Measurements from ENCODE around the gene LRRC71. TPM values are rescaled to one million over a fixed set of nuclear protein-coding genes. Genes with fewer than 3 reads are reported as not detected.

The LRRC71 gene
- total and polyA plus RNA-seq, 10 of the 15 experiments (the other 5 are each of a cell fraction or from before 2014, with no cell fraction given) = not detected

GRCh38 chr1:156914440-156914856 lies 6.0 kb upstream of the LRRC71 start (continued):
- no peak for TF ChIP-seq HCFC1 (IDR thresholded peaks at IDR 0.05; ENCODE audit: low read length)

GRCh38 chr1:156921053-156921529 lies 659 bp downstream of the LRRC71 start:
- no peaks in the 10 kb centered on the region for H3K9me3 ChIP-seq (replicated peaks; ENCODE audit: control insufficient read depth, insufficient read depth, low read length)
- H3K4me3 ChIP-seq = no peak overlapping the region
- SMC1A ChIA-PET (ENCODE audit: uncharacterized antibody, unreplicated experiment) = interaction anchor here (0.7 kb wide), 1 partner anchor 551 kb away, joined by 4 read pairs; no protein-coding TSS in a partner anchor
- in situ Hi-C loops (cut with MboI) = no loop called here
- ATAC-seq (no peak), FAIRE-seq (no peak), DNase-seq (ENCODE audit: low read depth, low spot score) (no peak)
- TF ChIP-seq SRF (IDR thresholded peaks at IDR 0.05; ENCODE audit: low read depth in 2 of 2, low read length in 2 of 2) (no peak), MYB (IDR thresholded peaks at IDR 0.05; ENCODE audit: borderline replicate concordance, low read depth, low read length) (no peak), ASH2L (IDR thresholded peaks at IDR 0.05; ENCODE audit: borderline replicate concordance, low read depth) (no peak), NR2F1 (conservative IDR thresholded peaks at IDR 0.05) (no peak), EGR1 (IDR thresholded peaks at IDR 0.05; ENCODE audit: borderline replicate concordance in 1 of 2, low read depth in 2 of 2, low read length in 2 of 2) (no peak), RUNX3 (IDR thresholded peaks at IDR 0.05; ENCODE audit: low read length) (no peak), ZNF274 (IDR thresholded peaks at IDR 0.05; ENCODE audit: insufficient read depth, insufficient read length) (no peak), TAF1 (IDR thresholded peaks at IDR 0.05; ENCODE audit: borderline replicate concordance, low read depth, low read length) (no peak), KAT2A (conservative IDR thresholded peaks at IDR 0.05; ENCODE audit: control insufficient read depth, low read depth, low read length) (no peak), SMAD1 (IDR thresholded peaks at IDR 0.05; ENCODE audit: low read depth, partially characterized antibody) (no peak), POLR2AphosphoS2 (IDR thresholded peaks at IDR 0.05; ENCODE audit: low read depth, low read length) (no peak), YY1 (IDR thresholded peaks at IDR 0.05; ENCODE audit: low read depth, low read length) (no peak), EP300 (IDR thresholded peaks at IDR 0.05; ENCODE audit: borderline replicate concordance in 1 of 2, control insufficient read depth in 1 of 2, low read depth in 2 of 2, low read length in 2 of 2) (no peak)
- H2AFZ ChIP-seq (ENCODE audit: control insufficient read depth, low read depth, low read length) = no peak overlapping the region
- no TSS peak for BruUV-seq (replicated peaks)
- WGBS (ENCODE audit: insufficient coverage, insufficient replicate concordance, low lambda C conversion rate, missing lambda C conversion rate) = 50% methylated on average over 7 of the region's 7 CpGs
- RAD21 ChIA-PET (ENCODE audit: unreplicated experiment) = no interaction called here
- POLR2A ChIA-PET = no interaction called here
- H3K27me3 ChIP-seq (replicated peaks in 1 of 2; ENCODE audit: control insufficient read depth in 2 of 2, insufficient read depth in 2 of 2, low read length in 1 of 2) = peaks cover 21% of the 10 kb centered on the region in 2 experiments
- H3K79me2 ChIP-seq (ENCODE audit: control insufficient read depth, insufficient read depth, low read length) = no peaks in the 10 kb centered on the region
- CTCF ChIA-PET = interaction anchor here (1.1 to 1.7 kb wide), 2 partner anchors 9 to 153 kb away, joined by 3 to 4 read pairs; no protein-coding TSS in a partner anchor
- no peak overlapping the region for H3K27ac ChIP-seq (ENCODE audit: control insufficient read depth, insufficient read depth)
- H3K4me1 ChIP-seq (ENCODE audit: control insufficient read depth, insufficient read depth, low read length) = no peaks in the 10 kb centered on the region
- no peaks in the 10 kb centered on the region for H4K20me1 ChIP-seq (ENCODE audit: control insufficient read depth, insufficient read depth)
- intact Hi-C loops (cut with micrococcal nuclease; ENCODE audit: unreplicated experiment) = no loop called here
- no peaks in the 10 kb centered on the region for H3K36me3 ChIP-seq (ENCODE audit: control insufficient read depth in 2 of 2, insufficient read depth in 2 of 2, low read length in 1 of 2)
- no peak overlapping the region for H3K4me2 ChIP-seq (ENCODE audit: control insufficient read depth, insufficient read depth)
- H3K9ac ChIP-seq (ENCODE audit: control insufficient read depth, insufficient read depth, low read length) = no peak overlapping the region

Measured in GM12878 (cell line).